ENCODE results near the gene CD101. TPM values are rescaled to one million over a fixed set of nuclear protein-coding genes. Genes with fewer than 3 reads are reported as not detected.

The CD101 gene
- total and polyA plus RNA-seq, 2 experiments from 2014 or later = 0.13 TPM; not detected in 1

- H3K79me2 ChIP-seq = no peaks in the 10 kb centered on the region
- DNase-seq (ENCODE audit: low spot score) = no peak
- 80% methylated on average over 4 of the region's 4 CpGs for WGBS (ENCODE audit: low lambda C conversion rate, missing lambda C conversion rate)
- H3K4me1 ChIP-seq (ENCODE audit: insufficient read depth) = no peaks in the 10 kb centered on the region
- no peaks in the 10 kb centered on the region for H3K36me3 ChIP-seq (replicated peaks; ENCODE audit: insufficient read depth, low read depth)
- H3K27me3 ChIP-seq = no peaks in the 10 kb centered on the region
- H3K9me2 ChIP-seq (replicated peaks; ENCODE audit: insufficient read depth) = no peaks in the 10 kb centered on the region
- no peaks in the 10 kb centered on the region for H4K20me1 ChIP-seq (ENCODE audit: insufficient read depth, poor library complexity, severe bottlenecking)
- H3K9me3 ChIP-seq (ENCODE audit: low read depth) = no peaks in the 10 kb centered on the region
- no peak overlapping the region for H3K4me2 ChIP-seq
- TF ChIP-seq CTCF (IDR thresholded peaks at IDR 0.05; ENCODE audit: poor library complexity) = no peak
- no peak for TF ChIP-seq EZH2 (IDR thresholded peaks at IDR 0.05; ENCODE audit: borderline replicate concordance)
- no peak for TF ChIP-seq EZH2phosphoT487 (IDR thresholded peaks at IDR 0.05; ENCODE audit: low read depth, severe bottlenecking, unreplicated experiment)
- H2AFZ ChIP-seq = no peak overlapping the region
- no peak overlapping the region for H3K27ac ChIP-seq
- no peak overlapping the region for H3K4me3 ChIP-seq
Measured at GRCh38 chr1:117046781-117047180, 45.2 kb downstream of the CD101 start.

GRCh38 chr1:117047271-117047670 is 45.7 kb downstream of the CD101 start:
- H3K4me1 ChIP-seq (ENCODE audit: insufficient read depth) = no peaks in the 10 kb centered on the region
- no peak for DNase-seq (ENCODE audit: low spot score)
- H4K20me1 ChIP-seq (ENCODE audit: insufficient read depth, poor library complexity, severe bottlenecking) = no peaks in the 10 kb centered on the region
- H3K36me3 ChIP-seq (replicated peaks; ENCODE audit: insufficient read depth, low read depth) = no peaks in the 10 kb centered on the region
- H3K9me2 ChIP-seq (replicated peaks; ENCODE audit: insufficient read depth) = no peaks in the 10 kb centered on the region
- no peak overlapping the region for H3K4me2 ChIP-seq
- no peak for TF ChIP-seq CTCF (IDR thresholded peaks at IDR 0.05; ENCODE audit: poor library complexity)
- no peak for TF ChIP-seq EZH2phosphoT487 (IDR thresholded peaks at IDR 0.05; ENCODE audit: low read depth, severe bottlenecking, unreplicated experiment)
- TF ChIP-seq EZH2 (IDR thresholded peaks at IDR 0.05; ENCODE audit: borderline replicate concordance) = no peak
- H3K4me3 ChIP-seq = no peak overlapping the region
- no peaks in the 10 kb centered on the region for H3K79me2 ChIP-seq
- 93% methylated on average over 2 of the region's 2 CpGs for WGBS (ENCODE audit: low lambda C conversion rate, missing lambda C conversion rate)
- no peaks in the 10 kb centered on the region for H3K9me3 ChIP-seq (ENCODE audit: low read depth)
- no peaks in the 10 kb centered on the region for H3K27me3 ChIP-seq
- no peak overlapping the region for H2AFZ ChIP-seq
- H3K27ac ChIP-seq = no peak overlapping the region

GRCh38 chr1:117049857-117050256 is 48.3 kb downstream of the CD101 start:
- WGBS (ENCODE audit: low lambda C conversion rate, missing lambda C conversion rate) = 94% methylated on average over 3 of the region's 5 CpGs
- Histone ChIP-seq H3K36me3 (replicated peaks; ENCODE audit: insufficient read depth, low read depth) (no peaks in the 10 kb centered on the region), H4K20me1 (ENCODE audit: insufficient read depth, poor library complexity, severe bottlenecking) (no peaks in the 10 kb centered on the region), H3K27me3 (no peaks in the 10 kb centered on the region), H3K4me1 (ENCODE audit: insufficient read depth) (no peaks in the 10 kb centered on the region), H3K9me2 (replicated peaks; ENCODE audit: insufficient read depth) (no peaks in the 10 kb centered on the region), H2AFZ (no peak overlapping the region), H3K4me3 (no peak overlapping the region), H3K27ac (no peak overlapping the region), H3K4me2 (no peak overlapping the region), H3K79me2 (no peaks in the 10 kb centered on the region), H3K9me3 (ENCODE audit: low read depth) (no peaks in the 10 kb centered on the region)
- no peak for TF ChIP-seq CTCF (IDR thresholded peaks at IDR 0.05; ENCODE audit: poor library complexity)
- TF ChIP-seq EZH2 (IDR thresholded peaks at IDR 0.05; ENCODE audit: borderline replicate concordance) = no peak
- no peak for TF ChIP-seq EZH2phosphoT487 (IDR thresholded peaks at IDR 0.05; ENCODE audit: low read depth, severe bottlenecking, unreplicated experiment)
- DNase-seq (ENCODE audit: low spot score) = no peak
